H9 (cell line): ENCODE results near the gene DARS1. TPM values are rescaled to one million over a fixed set of nuclear protein-coding genes. Genes with fewer than 3 reads are reported as not detected.

Source experiments
- DNase-seq: peaks from one replicate; pipeline ENCODE4 v3.0.0-alpha.2; 2017
- H2AFZ ChIP-seq: one replicate; pipeline ENCODE4 v1.6.1; 2013; ENCODE audit warnings: mild to moderate bottlenecking, low read length, control low read depth, moderate library complexity
- H2AK5ac ChIP-seq: 2 replicates; pipeline ENCODE4 v1.6.1; 2013; ENCODE audit warnings: low read length, control low read depth, mixed read lengths; ENCODE audit not compliant: insufficient read length
- H2BK120ac ChIP-seq: one replicate; pipeline ENCODE4 v1.6.1; 2013; ENCODE audit warnings: low read depth, mild to moderate bottlenecking, low read length, control low read depth, inconsistent platforms; ENCODE audit not compliant: poor library complexity, severe bottlenecking
- H2BK12ac ChIP-seq: 2 replicates; pipeline ENCODE4 v1.6.1; 2013; ENCODE audit warnings: low read length, control low read depth, mixed read lengths, low read depth; ENCODE audit not compliant: insufficient read length
- H2BK15ac ChIP-seq: 2 replicates; pipeline ENCODE4 v1.6.1; 2013; ENCODE audit warnings: low read depth, low read length, control low read depth
- H2BK20ac ChIP-seq: one replicate; pipeline ENCODE4 v1.6.1; 2013; ENCODE audit warnings: low read depth, mild to moderate bottlenecking, low read length, control low read depth, inconsistent platforms; ENCODE audit not compliant: poor library complexity, severe bottlenecking
- H2BK5ac ChIP-seq: 2 replicates; pipeline ENCODE4 v1.6.1; 2013; ENCODE audit warnings: low read length, control low read depth, mixed read lengths; ENCODE audit not compliant: insufficient read length
- H3K14ac ChIP-seq: 2 replicates; pipeline ENCODE4 v1.6.1; 2013; ENCODE audit warnings: low read length, control low read depth; ENCODE audit not compliant: insufficient read depth
- H3K18ac ChIP-seq: 2 replicates; pipeline ENCODE4 v1.6.1; 2013; ENCODE audit warnings: low read depth, mild to moderate bottlenecking, mixed read lengths, low read length, control low read depth; ENCODE audit not compliant: insufficient read length
- H3K23ac ChIP-seq: 2 replicates; pipeline ENCODE4 v1.6.1; 2013; ENCODE audit warnings: low read length, control low read depth, mixed read lengths, low read depth; ENCODE audit not compliant: insufficient read length
- H3K23me2 ChIP-seq: 2 replicates; pipeline ENCODE4 v1.6.1; 2013; ENCODE audit warnings: low read depth, mild to moderate bottlenecking, mixed read lengths, low read length, control low read depth; ENCODE audit not compliant: insufficient read length, poor library complexity, severe bottlenecking
- H3K27ac ChIP-seq: 2 replicates; pipeline ENCODE4 v1.5.1; 2013; ENCODE audit warnings: low read length, control low read depth, mixed read lengths, low read depth; ENCODE audit not compliant: insufficient read length
- H3K27me3 ChIP-seq: 2 replicates; pipeline ENCODE4 v1.6.1; 2013; ENCODE audit warnings: low read length, control low read depth, inconsistent platforms; ENCODE audit not compliant: insufficient read depth
- H3K4ac ChIP-seq: 2 replicates; pipeline ENCODE4 v1.6.1; 2013; ENCODE audit warnings: low read depth, mild to moderate bottlenecking, control low read depth, inconsistent platforms, low read length, moderate library complexity
- H3K4me1 ChIP-seq: 2 replicates; pipeline ENCODE4 v1.6.1; 2013; ENCODE audit warnings: low read length, control low read depth, inconsistent platforms; ENCODE audit not compliant: insufficient read depth
- H3K4me2 ChIP-seq: 2 replicates; pipeline ENCODE4 v1.6.1; 2013; ENCODE audit warnings: low read length, control low read depth, mixed read lengths; ENCODE audit not compliant: insufficient read length, insufficient read depth
- H3K56ac ChIP-seq: 2 replicates; pipeline ENCODE4 v1.6.1; 2013; ENCODE audit warnings: low read depth, mild to moderate bottlenecking, mixed read lengths, low read length, control low read depth; ENCODE audit not compliant: insufficient read length
- H3K79me1 ChIP-seq: 2 replicates; pipeline ENCODE4 v1.6.1; 2013; ENCODE audit warnings: low read depth, mild to moderate bottlenecking, moderate library complexity, low read length, control low read depth, inconsistent platforms; ENCODE audit not compliant: insufficient read depth, poor library complexity, severe bottlenecking
- H3K79me2 ChIP-seq: 2 replicates; pipeline ENCODE4 v1.6.1; 2013; ENCODE audit warnings: low read length, control low read depth, inconsistent platforms; ENCODE audit not compliant: insufficient read depth
- H3K9ac ChIP-seq: 2 replicates; pipeline ENCODE4 v1.6.1; 2013; ENCODE audit warnings: low read length, control low read depth, mixed read lengths; ENCODE audit not compliant: insufficient read length; ENCODE audit errors: extremely low read depth
- H3K9me3 ChIP-seq: one replicate; pipeline ENCODE4 v1.6.1; 2013; ENCODE audit warnings: low read depth, low read length, inconsistent platforms; ENCODE audit not compliant: control insufficient read depth
- H3T11ph ChIP-seq: one replicate; pipeline ENCODE4 v1.6.1; 2013; ENCODE audit warnings: mild to moderate bottlenecking, low read length, control low read depth, inconsistent platforms
- H4K20me1 ChIP-seq: one replicate; pipeline ENCODE4 v1.6.1; 2013; ENCODE audit not compliant: control insufficient read depth, insufficient read length, insufficient read depth
- H4K5ac ChIP-seq: 2 replicates; pipeline ENCODE4 v1.6.1; 2013; ENCODE audit warnings: low read depth, mild to moderate bottlenecking, mixed read lengths, low read length, control low read depth; ENCODE audit not compliant: insufficient read length
- H4K8ac ChIP-seq: replicated peaks from 2 replicates; pipeline ENCODE4 v1.6.1; 2013; ENCODE audit warnings: low read length, control low read depth, mixed read lengths, low read depth; ENCODE audit not compliant: insufficient read length
- H4K91ac ChIP-seq: 2 replicates; pipeline ENCODE4 v1.6.1; 2013; ENCODE audit warnings: low read depth, mild to moderate bottlenecking, moderate library complexity, mixed read lengths, low read length, control low read depth; ENCODE audit not compliant: insufficient read length
- H3K27ac Mint-ChIP-seq, 3 experiments: 2 replicates in 2 of 3; 3 replicates in 1 of 3; pipeline ENCODE4 v1.8.0; 2020 to 2021; ENCODE audit warnings: mixed read lengths in 3 of 3, mild to moderate bottlenecking in 1 of 3, moderate library complexity in 1 of 3
- H3K27me3 Mint-ChIP-seq: 2 replicates; pipeline ENCODE4 v1.8.0; 2021; ENCODE audit warnings: low read depth, mild to moderate bottlenecking, moderate library complexity, mixed read lengths
- H3K36me3 Mint-ChIP-seq, 3 experiments: 2 replicates in 2 of 3; 3 replicates in 1 of 3; pipeline ENCODE4 v1.8.0; 2020 to 2021; ENCODE audit warnings: low read depth in 3 of 3, mixed read lengths in 3 of 3; ENCODE audit not compliant: insufficient read depth in 1 of 3
- H3K4me1 Mint-ChIP-seq, 2 experiments: 2 replicates each; pipeline ENCODE4 v1.8.0; 2020; ENCODE audit warnings: mixed read lengths in 2 of 2
- H3K4me3 Mint-ChIP-seq, 2 experiments: 2 replicates in 1 of 2; 3 replicates in 1 of 2; pipeline ENCODE4 v1.8.0; 2020 to 2021; ENCODE audit warnings: mild to moderate bottlenecking in 2 of 2, mixed read lengths in 2 of 2, moderate library complexity in 1 of 2
- H3K9me3 Mint-ChIP-seq, 2 experiments: 2 replicates in 1 of 2; 3 replicates in 1 of 2; pipeline ENCODE4 v1.8.0; 2020; ENCODE audit warnings: mild to moderate bottlenecking in 2 of 2, mixed read lengths in 2 of 2, moderate library complexity in 1 of 2
- WGBS: extraction: QIAGEN DNeasy Blood & Tissue Kit; methylation state at CpG from one replicate; pipeline ENCODE4 v1.1.7; 2013; ENCODE audit warnings: missing lambda C conversion rate, low lambda C conversion rate, mixed read lengths; ENCODE audit not compliant: insufficient read length; ENCODE audit errors: extremely low coverage; 5-methylcytosine and 5-hydroxymethylcytosine counted together
- total RNA-seq: library from RNA; stranded (reverse); gene quantifications from 2 replicates; pipeline ENCODE4 v1.2.1, GENCODE V29; 2021
- TF ChIP-seq, protein P1 (sequence below): fragments of 200-600 bp; sonication (generic); conservative IDR thresholded peaks from 3 replicates; pipeline ENCODE4 v1.8.0; 2021; ENCODE audit warnings: antibody characterized with exemption, mild to moderate bottlenecking

Gene DARS1
- total RNA-seq, 1 experiment from 2014 or later = 117 TPM

DNA sequence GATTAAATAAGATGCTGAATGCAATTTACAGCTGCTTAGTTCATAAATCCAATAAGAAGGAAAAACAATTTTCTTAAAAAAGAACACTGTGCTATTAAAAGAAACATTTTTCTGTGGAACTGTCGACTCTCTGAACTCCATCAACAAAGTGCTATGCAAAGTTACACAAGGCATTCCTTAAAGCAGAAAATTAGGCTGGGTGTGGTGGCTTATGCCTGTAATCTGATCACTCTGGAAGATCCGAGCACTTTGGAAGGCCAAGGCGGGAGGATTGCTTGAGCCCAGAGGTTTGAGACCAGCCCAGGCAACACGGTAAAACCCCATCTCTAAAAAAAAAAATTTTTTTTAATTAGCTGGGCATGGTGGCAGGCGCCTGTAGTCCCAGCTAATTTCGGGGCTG, 122.2 kb downstream of the DARS1 start:
- no peaks in the 10 kb centered on the region for H3K4me1 Mint-ChIP-seq
- Histone ChIP-seq H2BK12ac (no peak overlapping the region), H3T11ph (no peak overlapping the region), H3K56ac (no peak overlapping the region), H3K23me2 (no peaks in the 10 kb centered on the region), H3K9ac (no peak overlapping the region), H3K23ac (no peak overlapping the region), H3K27me3 (no peaks in the 10 kb centered on the region), H2AFZ (no peak overlapping the region), H3K79me1 (peaks cover 2% of the 10 kb centered on the region), H3K4me1 (no peaks in the 10 kb centered on the region), H4K20me1 (no peaks in the 10 kb centered on the region), H3K27ac (no peak overlapping the region), H3K4ac (no peak overlapping the region), H3K79me2 (no peaks in the 10 kb centered on the region), H3K4me2 (no peak overlapping the region), H3K14ac (no peak overlapping the region), H4K5ac (no peak overlapping the region), H4K91ac (no peak overlapping the region), H4K8ac (no peak overlapping the region), H2BK120ac (no peak overlapping the region), H2AK5ac (no peak overlapping the region), H3K18ac (no peak overlapping the region), H3K9me3 (no peaks in the 10 kb centered on the region), H2BK20ac (no peak overlapping the region), H2BK5ac (no peak overlapping the region), H2BK15ac (no peak overlapping the region)
- peaks cover 52 to 90% (median 85%) of the 10 kb centered on the region in 3 experiments; a peak in 6 of 7 replicates for H3K36me3 Mint-ChIP-seq
- no CpG with 5 or more reads among the region's 6 CpGs for WGBS
- no peak overlapping the region for H3K4me3 Mint-ChIP-seq
- TF ChIP-seq, protein P1, sequence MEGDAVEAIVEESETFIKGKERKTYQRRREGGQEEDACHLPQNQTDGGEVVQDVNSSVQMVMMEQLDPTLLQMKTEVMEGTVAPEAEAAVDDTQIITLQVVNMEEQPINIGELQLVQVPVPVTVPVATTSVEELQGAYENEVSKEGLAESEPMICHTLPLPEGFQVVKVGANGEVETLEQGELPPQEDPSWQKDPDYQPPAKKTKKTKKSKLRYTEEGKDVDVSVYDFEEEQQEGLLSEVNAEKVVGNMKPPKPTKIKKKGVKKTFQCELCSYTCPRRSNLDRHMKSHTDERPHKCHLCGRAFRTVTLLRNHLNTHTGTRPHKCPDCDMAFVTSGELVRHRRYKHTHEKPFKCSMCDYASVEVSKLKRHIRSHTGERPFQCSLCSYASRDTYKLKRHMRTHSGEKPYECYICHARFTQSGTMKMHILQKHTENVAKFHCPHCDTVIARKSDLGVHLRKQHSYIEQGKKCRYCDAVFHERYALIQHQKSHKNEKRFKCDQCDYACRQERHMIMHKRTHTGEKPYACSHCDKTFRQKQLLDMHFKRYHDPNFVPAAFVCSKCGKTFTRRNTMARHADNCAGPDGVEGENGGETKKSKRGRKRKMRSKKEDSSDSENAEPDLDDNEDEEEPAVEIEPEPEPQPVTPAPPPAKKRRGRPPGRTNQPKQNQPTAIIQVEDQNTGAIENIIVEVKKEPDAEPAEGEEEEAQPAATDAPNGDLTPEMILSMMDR = no peak
- H3K27ac Mint-ChIP-seq = no peak overlapping the region; a peak in 1 of 7 replicates
- H3K27me3 Mint-ChIP-seq = no peaks in the 10 kb centered on the region
- DNase-seq = no peak
- no peaks in the 10 kb centered on the region for H3K9me3 Mint-ChIP-seq
